Common myeloid progenitor, CD34-positive (primary cell): Measurements from ENCODE around the gene HAVCR1.

Experiments used
- CTCF ChIA-PET: fragments of 350-600 bp; sonication (Branson Sonifier 250); formaldehyde crosslinking; loops from one replicate; lab custom pipeline; 2021; ENCODE audit warnings: antibody characterized with exemption; lab: Charles Lee
- POLR2A ChIA-PET: fragments of 350-600 bp; sonication (Branson Sonifier 250); formaldehyde crosslinking; loops from one replicate; lab custom pipeline; 2021; ENCODE audit warnings: antibody characterized with exemption; lab: Charles Lee
- DNase-seq, 3 donors: peaks; one replicate each; pipeline versions ENCODE4 v3.0.0 to v3.0.0-alpha.2; 2013
- H3K27ac ChIP-seq, 2 experiments: 1 replicate in 1 of 2; 2 replicates in 1 of 2; pipeline ENCODE4 v1.7.0; 2013; ENCODE audit warnings: inconsistent platforms in 2 of 2, low read length in 2 of 2, mild to moderate bottlenecking in 2 of 2, low read depth in 1 of 2, moderate library complexity in 1 of 2; ENCODE audit not compliant: severe bottlenecking in 2 of 2, insufficient read depth in 1 of 2, poor library complexity in 1 of 2
- H3K27me3 ChIP-seq, 5 experiments: replicated peaks in 2 of 5; 1 replicate in 3 of 5; 2 replicates in 2 of 5; pipeline versions ENCODE4 v1.6.1 to v1.7.0; 2013; ENCODE audit warnings: low read length in 4 of 5, mild to moderate bottlenecking in 2 of 5, moderate library complexity in 2 of 5, inconsistent platforms in 1 of 5; ENCODE audit not compliant: insufficient read depth in 5 of 5, control insufficient read depth in 4 of 5
- H3K36me3 ChIP-seq, 4 experiments: 1 replicate in 2 of 4; 2 replicates in 2 of 4; pipeline versions ENCODE4 v1.6.1 to v1.7.0; 2013; ENCODE audit warnings: low read length in 3 of 4, control low read depth in 1 of 4, mild to moderate bottlenecking in 1 of 4; ENCODE audit not compliant: control insufficient read depth in 4 of 4, insufficient read depth in 4 of 4
- H3K4me1 ChIP-seq, 4 experiments: 1 replicate in 3 of 4; 2 replicates in 1 of 4; pipeline versions ENCODE4 v1.6.1 to v1.7.1; 2013; ENCODE audit warnings: low read length in 3 of 4, mild to moderate bottlenecking in 3 of 4, control low read depth in 1 of 4, inconsistent platforms in 1 of 4, moderate library complexity in 1 of 4; ENCODE audit not compliant: control insufficient read depth in 4 of 4, insufficient read depth in 4 of 4; ENCODE audit errors: control extremely low read depth in 1 of 4
- H3K4me3 ChIP-seq, 7 experiments: 1 replicate in 4 of 7; 2 replicates in 3 of 7; pipeline versions ENCODE4 v1.5.1 to v1.7.0; 2013; ENCODE audit warnings: mild to moderate bottlenecking in 7 of 7, low read length in 6 of 7, moderate library complexity in 6 of 7, inconsistent platforms in 2 of 7, low read depth in 2 of 7, control low read depth in 1 of 7; ENCODE audit not compliant: insufficient read depth in 4 of 7, control insufficient read depth in 1 of 7; ENCODE audit errors: extremely low read depth in 1 of 7
- H3K9me3 ChIP-seq, 5 experiments: 1 replicate in 4 of 5; 2 replicates in 1 of 5; pipeline versions ENCODE4 v1.6.1 to v1.7.1; 2013; ENCODE audit warnings: low read length in 4 of 5, mild to moderate bottlenecking in 2 of 5, inconsistent platforms in 1 of 5, low read depth in 1 of 5, moderate library complexity in 1 of 5; ENCODE audit not compliant: control insufficient read depth in 4 of 5, insufficient read depth in 2 of 5; ENCODE audit errors: control extremely low read depth in 1 of 5
- WGBS: methylation state at CpG from one replicate; pipeline ENCODE4 v1.1.5; 2013; ENCODE audit not compliant: insufficient coverage; 5-methylcytosine and 5-hydroxymethylcytosine counted together

HAVCR1 gene

DNA sequence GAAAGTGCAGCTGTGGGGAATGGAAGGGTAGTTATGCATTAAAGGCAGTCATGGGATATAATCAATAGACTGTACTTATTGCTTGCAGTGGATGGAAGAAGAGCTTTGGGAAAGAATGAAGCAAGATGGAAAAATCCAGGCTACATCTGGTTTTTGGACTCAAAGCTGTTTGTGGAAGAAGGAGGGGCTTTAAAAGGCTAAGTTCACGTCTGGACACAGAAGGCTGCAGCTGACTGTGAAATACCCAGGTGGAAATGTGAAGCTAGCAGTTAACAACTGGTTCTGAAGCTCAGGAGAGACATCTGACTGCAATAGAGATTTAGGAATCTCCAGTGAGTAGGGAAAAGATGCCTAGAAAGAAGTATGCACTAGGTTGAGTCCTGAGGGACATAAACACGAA is 52.7 kb downstream of the HAVCR1 start:
- DNase-seq = no peak
- ChIA-PET CTCF (no interaction called here), POLR2A (no interaction called here)
- no peaks in the 10 kb centered on the region for H3K36me3 ChIP-seq
- no peaks in the 10 kb centered on the region for H3K4me1 ChIP-seq
- 84% methylated on average over 2 of the region's 2 CpGs for WGBS
- H3K9me3 ChIP-seq = no peaks in the 10 kb centered on the region
- H3K27ac ChIP-seq = no peak overlapping the region
- H3K4me3 ChIP-seq = no peak overlapping the region
- H3K27me3 ChIP-seq = no peaks in the 10 kb centered on the region

DNA sequence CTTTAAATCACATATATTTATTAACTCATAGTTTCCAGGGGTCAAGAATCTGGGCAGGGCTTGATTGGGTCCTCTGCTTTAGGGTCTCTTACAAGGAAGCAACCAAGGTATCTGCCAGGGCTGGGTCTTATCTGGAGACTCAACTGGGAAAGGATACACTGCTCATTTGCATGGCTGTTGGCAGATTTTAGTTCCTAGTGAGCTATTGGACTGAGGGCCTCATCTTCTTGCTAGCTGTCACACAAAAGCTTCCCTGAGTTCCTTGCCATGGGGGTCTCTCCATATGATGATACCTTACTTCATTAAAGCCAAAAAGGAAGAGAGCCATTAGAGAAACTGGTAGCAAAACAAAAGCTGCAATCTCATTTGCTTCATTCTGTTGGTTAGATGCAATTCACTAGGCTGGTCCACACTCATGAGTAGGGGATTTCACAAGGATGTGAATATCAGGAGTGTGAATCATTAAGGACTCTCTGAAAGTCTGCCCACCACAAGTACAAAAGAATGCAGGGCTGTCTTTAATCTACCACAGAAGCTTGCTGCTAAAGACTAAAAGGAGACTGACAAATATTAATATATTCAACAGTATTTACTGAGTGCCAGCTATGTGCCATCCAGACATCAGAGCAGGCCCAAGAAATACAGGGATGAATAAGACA is 53.9 kb downstream of the HAVCR1 start:
- no peak for DNase-seq
- Histone ChIP-seq H3K9me3 (peaks cover 0 to 2% (median 0%) of the 10 kb centered on the region in 5 experiments), H3K36me3 (no peaks in the 10 kb centered on the region), H3K27ac (no peak overlapping the region), H3K4me1 (no peaks in the 10 kb centered on the region), H3K4me3 (no peak overlapping the region), H3K27me3 (no peaks in the 10 kb centered on the region)
- POLR2A ChIA-PET = no interaction called here
- CTCF ChIA-PET = no interaction called here

DNA sequence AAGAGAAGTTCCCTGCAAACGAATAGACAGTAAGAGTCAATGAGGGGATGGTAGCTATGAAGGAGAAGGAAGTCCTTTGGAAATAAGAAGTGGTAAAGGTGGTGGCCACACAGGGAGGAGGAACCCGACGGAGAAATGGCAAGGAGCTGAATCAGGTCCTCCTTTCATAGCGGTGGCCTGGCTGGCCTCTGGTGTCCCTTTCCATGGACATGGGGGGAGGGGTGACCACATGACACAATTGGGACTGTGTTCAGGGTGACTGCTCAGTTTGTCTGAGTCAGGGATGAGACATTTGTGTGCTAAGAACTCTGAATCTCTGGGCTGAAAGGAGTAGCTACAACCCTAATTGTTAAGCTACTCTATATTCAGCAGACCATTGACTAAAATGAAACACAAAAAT is 67.2 kb downstream of the HAVCR1 start:
- no peak for DNase-seq
- Histone ChIP-seq H3K9me3 (no peaks in the 10 kb centered on the region), H3K4me3 (no peak overlapping the region), H3K4me1 (no peaks in the 10 kb centered on the region), H3K36me3 (no peaks in the 10 kb centered on the region), H3K27ac (no peak overlapping the region), H3K27me3 (no peaks in the 10 kb centered on the region)
- ChIA-PET POLR2A (no interaction called here), CTCF (no interaction called here)
- whole genome bisulfite sequencing = 84% methylated on average over 4 of the region's 4 CpGs

DNA sequence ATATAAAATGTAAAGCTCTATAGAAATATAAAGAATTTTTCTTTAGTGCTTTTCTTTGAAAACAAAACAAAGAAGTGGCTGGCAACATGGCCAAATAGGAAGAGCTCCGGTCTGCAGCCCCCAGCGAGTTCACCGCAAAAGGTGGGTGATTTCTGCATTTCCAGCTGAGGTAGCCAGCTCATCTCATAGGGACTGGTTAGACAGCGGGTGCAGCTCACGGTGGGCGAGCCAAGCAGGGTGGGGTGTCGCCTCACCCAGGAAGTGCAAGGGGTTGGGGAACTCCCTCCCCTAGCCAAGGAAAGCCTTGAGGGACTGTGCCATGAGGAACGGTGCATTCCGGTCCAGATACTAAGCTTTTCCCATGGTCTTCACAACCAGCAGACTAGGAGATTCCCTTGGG is 74.9 kb downstream of the HAVCR1 start:
- CTCF ChIA-PET = no interaction called here
- no peak overlapping the region for H3K27ac ChIP-seq
- POLR2A ChIA-PET = no interaction called here
- H3K4me3 ChIP-seq = no peak overlapping the region
- WGBS = 99% methylated on average over 9 of the region's 9 CpGs
- H3K9me3 ChIP-seq = no peaks in the 10 kb centered on the region
- peaks cover 0 to 15% (median 6%) of the 10 kb centered on the region in 4 experiments for H3K4me1 ChIP-seq
- no peaks in the 10 kb centered on the region for H3K36me3 ChIP-seq
- no peaks in the 10 kb centered on the region for H3K27me3 ChIP-seq
- DNase-seq = no peak

DNA sequence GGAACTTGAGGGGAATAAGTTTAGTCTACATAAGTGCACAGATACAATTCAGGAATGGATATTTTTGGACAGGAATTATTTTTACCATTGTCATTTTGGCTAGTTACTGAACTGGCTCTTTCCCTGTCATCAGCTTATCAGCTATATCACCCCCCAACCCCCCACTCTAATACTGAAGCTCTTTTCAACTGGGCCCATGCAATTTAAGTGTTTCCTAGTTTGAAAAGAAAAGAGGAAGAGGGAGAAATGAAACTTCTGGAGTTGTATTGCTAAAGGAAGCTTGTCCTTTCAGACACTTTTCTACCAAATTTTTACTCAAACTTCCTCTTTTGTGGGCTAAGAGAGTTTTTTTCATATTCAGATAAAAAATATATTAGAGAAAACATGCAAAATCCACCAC is 77.4 kb downstream of the HAVCR1 start:
- H3K4me1 ChIP-seq = peaks cover 0 to 15% (median 6%) of the 10 kb centered on the region in 4 experiments
- no peaks in the 10 kb centered on the region for H3K27me3 ChIP-seq
- no peak overlapping the region for H3K4me3 ChIP-seq
- H3K27ac ChIP-seq = no peak overlapping the region
- DNase-seq = peak; percentile 10 to 40 (median 34)
- ChIA-PET CTCF (no interaction called here), POLR2A (no interaction called here)
- H3K36me3 ChIP-seq = no peaks in the 10 kb centered on the region
- no peaks in the 10 kb centered on the region for H3K9me3 ChIP-seq
